HEK293 (cell line): Measurements from ENCODE around the gene NCK2.
A peak's percentile ranks its signal among the peaks of the same experiment; 100 is the strongest.

Experiments
- CTCF ChIA-PET: fragments of 350-600 bp; formaldehyde crosslinking; extraction: SDS; loops from one replicate; lab custom pipeline; 2021; ENCODE audit warnings: antibody characterized with exemption; lab: Yijun Ruan, JAX
- POLR2A ChIA-PET: fragments of 300-600 bp; formaldehyde crosslinking; extraction: SDS; loops from one replicate; lab custom pipeline; 2020; ENCODE audit warnings: antibody characterized with exemption, inconsistent platforms; lab: Yijun Ruan, JAX
- H3K27ac ChIP-seq: fragments of 200-500 bp; sonication (Bioruptor generic); 2 replicates; pipeline ENCODE4 v1.5.1; 2014; ENCODE audit warnings: low read depth, low read length, control low read depth, inconsistent platforms; ENCODE audit errors: extremely low read depth
- H3K36me3 ChIP-seq, 2 experiments: fragments of 200-500 bp in 1 of 2; sonication (Bioruptor generic) in 1 of 2; 1 replicate in 1 of 2; 2 replicates in 1 of 2; pipeline ENCODE4 v1.5.1; 2014 to 2017; ENCODE audit warnings: inconsistent platforms in 2 of 2, low read length in 2 of 2; ENCODE audit not compliant: control insufficient read depth in 2 of 2, insufficient read depth in 1 of 2
- H3K4me1 ChIP-seq: fragments of 200-500 bp; sonication (Bioruptor generic); 2 replicates; pipeline ENCODE4 v1.5.1; 2014; ENCODE audit warnings: mild to moderate bottlenecking, low read length, inconsistent platforms; ENCODE audit not compliant: control insufficient read depth, insufficient read depth
- H3K4me3 ChIP-seq: 2 replicates; pipeline ENCODE4 v1.5.1; 2011; ENCODE audit warnings: low read depth, mild to moderate bottlenecking, control low read depth, low read length, moderate library complexity
- H3K9me3 ChIP-seq: fragments of 200-500 bp; sonication (Bioruptor generic); 2 replicates; pipeline ENCODE4 v1.5.1; 2014; ENCODE audit warnings: low read depth, low read length, inconsistent platforms; ENCODE audit not compliant: control insufficient read depth, insufficient read depth
- EGR2 ChIP-seq: fragments of 450-650 bp; formaldehyde crosslinking; IDR thresholded peaks from 2 replicates; pipeline ENCODE4 v1.5.1; 2016; ENCODE audit warnings: low read depth, missing biosample characterization, missing genetic modification characterization
- GLI2 ChIP-seq: fragments of 450-650 bp; formaldehyde crosslinking; IDR thresholded peaks from 2 replicates; pipeline ENCODE4; 2017; ENCODE audit warnings: missing biosample characterization, missing genetic modification characterization, low read depth, borderline replicate concordance
- HOXC10 ChIP-seq: sonication (generic); formaldehyde crosslinking; IDR thresholded peaks from 2 replicates; pipeline ENCODE4 v1.8.1; 2023; ENCODE audit warnings: mild to moderate bottlenecking, missing genetic modification reagents
- KLF1 ChIP-seq: fragments of 450-650 bp; formaldehyde crosslinking; IDR thresholded peaks from 2 replicates; pipeline ENCODE4 v1.5.1; 2016; ENCODE audit warnings: missing biosample characterization, missing genetic modification characterization
- ZBTB17 ChIP-seq: fragments of 450-650 bp; formaldehyde crosslinking; IDR thresholded peaks from 2 replicates; pipeline ENCODE4 v1.5.1; 2016; ENCODE audit warnings: missing biosample characterization, missing genetic modification characterization
- ZEB2 ChIP-seq: fragments of 450-650 bp; formaldehyde crosslinking; IDR thresholded peaks from 2 replicates; pipeline ENCODE4 v1.5.1; 2016; ENCODE audit warnings: missing biosample characterization, missing genetic modification characterization
- ZNF138 ChIP-seq: fragments of 450-650 bp; formaldehyde crosslinking; IDR thresholded peaks from 2 replicates; pipeline ENCODE4 v1.5.1; 2016; ENCODE audit warnings: missing biosample characterization, missing genetic modification characterization, borderline replicate concordance
- ZNF16 ChIP-seq: fragments of 450-650 bp; formaldehyde crosslinking; IDR thresholded peaks from 2 replicates; pipeline ENCODE4 v1.5.1; 2016; ENCODE audit warnings: low read depth, missing biosample characterization, missing genetic modification characterization
- ZNF214 ChIP-seq: fragments of 450-650 bp; formaldehyde crosslinking; IDR thresholded peaks from 2 replicates; pipeline ENCODE4 v1.5.1; 2017; ENCODE audit warnings: missing biosample characterization, mild to moderate bottlenecking, missing genetic modification characterization, borderline replicate concordance
- ZNF354C ChIP-seq: fragments of 450-650 bp; formaldehyde crosslinking; IDR thresholded peaks from 2 replicates; pipeline ENCODE4 v1.5.1; 2016; ENCODE audit warnings: missing biosample characterization, missing genetic modification characterization, low read depth, borderline replicate concordance
- ZNF449 ChIP-seq: fragments of 450-650 bp; formaldehyde crosslinking; IDR thresholded peaks from 2 replicates; pipeline ENCODE4 v1.5.1; 2017; ENCODE audit warnings: missing biosample characterization, mild to moderate bottlenecking, missing genetic modification characterization, moderate library complexity
- ZNF48 ChIP-seq: fragments of 450-650 bp; formaldehyde crosslinking; IDR thresholded peaks from 2 replicates; pipeline ENCODE4 v1.5.1; 2016; ENCODE audit warnings: missing biosample characterization, missing genetic modification characterization
- ZNF513 ChIP-seq: fragments of 450-650 bp; IDR thresholded peaks from 2 replicates; pipeline ENCODE4 v1.5.1; 2018; ENCODE audit warnings: missing biosample characterization, missing genetic modification characterization
- ZNF514 ChIP-seq: fragments of 450-650 bp; formaldehyde crosslinking; IDR thresholded peaks from 2 replicates; pipeline ENCODE4 v1.5.1; 2016; ENCODE audit warnings: missing biosample characterization, missing genetic modification characterization
- ZNF548 ChIP-seq: fragments of 450-650 bp; formaldehyde crosslinking; IDR thresholded peaks from 2 replicates; pipeline ENCODE4 v1.5.1; 2016; ENCODE audit warnings: missing biosample characterization, missing genetic modification characterization
- ZNF561 ChIP-seq: fragments of 450-650 bp; IDR thresholded peaks from 2 replicates; pipeline ENCODE4 v1.5.1; 2018; ENCODE audit warnings: missing biosample characterization, missing genetic modification characterization, borderline replicate concordance
- ZNF621 ChIP-seq: fragments of 450-650 bp; formaldehyde crosslinking; IDR thresholded peaks from 2 replicates; pipeline ENCODE4 v1.5.1; 2017; ENCODE audit warnings: missing biosample characterization, missing genetic modification characterization
- ZNF658 ChIP-seq: fragments of 450-650 bp; formaldehyde crosslinking; IDR thresholded peaks from 2 replicates; pipeline ENCODE4; 2016; ENCODE audit warnings: missing biosample characterization, missing genetic modification characterization
- ZNF76 ChIP-seq: fragments of 450-650 bp; formaldehyde crosslinking; IDR thresholded peaks from 2 replicates; pipeline ENCODE4; 2016; ENCODE audit warnings: low read depth, missing biosample characterization, missing genetic modification characterization, borderline replicate concordance
- ZNF792 ChIP-seq: fragments of 450-650 bp; formaldehyde crosslinking; IDR thresholded peaks from 2 replicates; pipeline ENCODE4 v1.5.1; 2016; ENCODE audit warnings: missing biosample characterization, missing genetic modification characterization
- TF ChIP-seq, protein P1 (sequence below): fragments of 450-650 bp; formaldehyde crosslinking; IDR thresholded peaks from 2 replicates; pipeline ENCODE4 v1.5.1; 2016; ENCODE audit warnings: missing biosample characterization, missing genetic modification characterization
- TF ChIP-seq, protein P2 (sequence below): fragments of 450-650 bp; formaldehyde crosslinking; IDR thresholded peaks from 2 replicates; pipeline ENCODE4 v1.5.1; 2017; ENCODE audit warnings: missing biosample characterization, missing genetic modification characterization

The NCK2 gene

GRCh38 chr2:105777031-105777482 is 32.3 kb downstream of the NCK2 start:
- H3K9me3 ChIP-seq: no peaks in the 10 kb centered on the region
- TF ChIP-seq EGR2 (tag by site-specific recombination) (0 out of 2 replicates have a peak, but pooled peaks have one; percentile 34), ZNF76 (tag by site-specific recombination) (no peak)
- peaks cover 4% of the 10 kb centered on the region for H3K4me1 ChIP-seq
- CTCF ChIA-PET: no interaction called here
- peaks cover 0 to 9% of the 10 kb centered on the region in 2 experiments; a peak in 1 of 3 replicates for H3K36me3 ChIP-seq
- H3K27ac ChIP-seq: no peak overlapping the region
- H3K4me3 ChIP-seq: no peak overlapping the region
- POLR2A ChIA-PET: no interaction called here

GRCh38 chr2:105777506-105778055 is 32.9 kb downstream of the NCK2 start:
- Histone ChIP-seq H3K27ac (no peak overlapping the region), H3K36me3 (peaks cover 0 to 9% of the 10 kb centered on the region in 2 experiments; a peak in 1 of 3 replicates), H3K4me3 (no peak overlapping the region), H3K4me1 (peaks cover 4% of the 10 kb centered on the region), H3K9me3 (no peaks in the 10 kb centered on the region)
- TF ChIP-seq HOXC10 (CRISPR knock-in tag) (no peak), ZEB2 (tag by site-specific recombination) (no peak), ZNF792 (tag by site-specific recombination) (no peak), ZNF513 (tag by site-specific recombination) (no peak), ZNF658 (tag by site-specific recombination) (no peak), ZNF16 (tag by site-specific recombination) (no peak), ZNF514 (tag by site-specific recombination) (no peak), ZNF138 (no peak), KLF1 (tag by site-specific recombination) (no peak), ZBTB17 (tag by site-specific recombination) (no peak), ZNF621 (tag by site-specific recombination) (no peak), GLI2 (no peak), ZNF561 (tag by site-specific recombination) (no peak), ZNF548 (tag by site-specific recombination) (no peak), ZNF48 (tag by site-specific recombination) (no peak), ZNF354C (tag by site-specific recombination) (no peak), ZNF449 (tag by site-specific recombination) (no peak), ZNF214 (no peak)
- TF ChIP-seq, protein P1, sequence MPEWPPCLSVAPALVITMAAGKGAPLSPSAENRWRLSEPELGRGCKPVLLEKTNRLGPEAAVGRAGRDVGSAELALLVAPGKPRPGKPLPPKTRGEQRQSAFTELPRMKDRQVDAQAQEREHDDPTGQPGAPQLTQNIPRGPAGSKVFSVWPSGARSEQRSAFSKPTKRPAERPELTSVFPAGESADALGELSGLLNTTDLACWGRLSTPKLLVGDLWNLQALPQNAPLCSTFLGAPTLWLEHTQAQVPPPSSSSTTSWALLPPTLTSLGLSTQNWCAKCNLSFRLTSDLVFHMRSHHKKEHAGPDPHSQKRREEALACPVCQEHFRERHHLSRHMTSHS (tag by site-specific recombination): no peak
- TF ChIP-seq, protein P2, sequence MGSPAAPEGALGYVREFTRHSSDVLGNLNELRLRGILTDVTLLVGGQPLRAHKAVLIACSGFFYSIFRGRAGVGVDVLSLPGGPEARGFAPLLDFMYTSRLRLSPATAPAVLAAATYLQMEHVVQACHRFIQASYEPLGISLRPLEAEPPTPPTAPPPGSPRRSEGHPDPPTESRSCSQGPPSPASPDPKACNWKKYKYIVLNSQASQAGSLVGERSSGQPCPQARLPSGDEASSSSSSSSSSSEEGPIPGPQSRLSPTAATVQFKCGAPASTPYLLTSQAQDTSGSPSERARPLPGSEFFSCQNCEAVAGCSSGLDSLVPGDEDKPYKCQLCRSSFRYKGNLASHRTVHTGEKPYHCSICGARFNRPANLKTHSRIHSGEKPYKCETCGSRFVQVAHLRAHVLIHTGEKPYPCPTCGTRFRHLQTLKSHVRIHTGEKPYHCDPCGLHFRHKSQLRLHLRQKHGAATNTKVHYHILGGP: no peak
- CTCF ChIA-PET: interaction anchor here (1.2 kb wide), 1 partner anchor 8 kb away, joined by 4 read pairs; no protein-coding TSS in a partner anchor
- POLR2A ChIA-PET: no interaction called here
